HG03469 (cell line): ENCODE measurements around the gene BMP6.
A peak's percentile ranks its signal among the peaks of the same experiment; 100 is the strongest.
"Not testable (repeated sequence)": the region's sequence is repeated elsewhere in the genome, so short reads cannot be mapped to it uniquely, and the experiment has no call there.

Experiments
- ATAC-seq: cut with Tn5 transposase; IDR thresholded peaks from one replicate; pipeline ENCODE4 v1.9.1; 2021; ENCODE audit warnings: mild to moderate bottlenecking, moderate library complexity, moderate number of reproducible peaks; ENCODE audit not compliant: unreplicated experiment

BMP6 gene

DNA sequence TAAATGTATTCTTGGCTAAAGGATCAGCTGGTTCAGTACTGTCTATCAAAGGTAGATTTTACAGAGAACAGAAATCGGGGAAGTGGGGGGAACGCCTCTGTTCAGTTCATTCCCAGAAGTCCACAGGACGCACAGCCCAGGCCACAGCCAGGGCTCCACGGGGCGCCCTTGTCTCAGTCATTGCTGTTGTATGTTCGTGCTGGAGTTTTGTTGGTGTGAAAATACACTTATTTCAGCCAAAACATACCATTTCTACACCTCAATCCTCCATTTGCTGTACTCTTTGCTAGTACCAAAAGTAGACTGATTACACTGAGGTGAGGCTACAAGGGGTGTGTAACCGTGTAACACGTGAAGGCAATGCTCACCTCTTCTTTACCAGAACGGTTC, 154.8 kb downstream of the BMP6 start:
- ATAC-seq = no peak

DNA sequence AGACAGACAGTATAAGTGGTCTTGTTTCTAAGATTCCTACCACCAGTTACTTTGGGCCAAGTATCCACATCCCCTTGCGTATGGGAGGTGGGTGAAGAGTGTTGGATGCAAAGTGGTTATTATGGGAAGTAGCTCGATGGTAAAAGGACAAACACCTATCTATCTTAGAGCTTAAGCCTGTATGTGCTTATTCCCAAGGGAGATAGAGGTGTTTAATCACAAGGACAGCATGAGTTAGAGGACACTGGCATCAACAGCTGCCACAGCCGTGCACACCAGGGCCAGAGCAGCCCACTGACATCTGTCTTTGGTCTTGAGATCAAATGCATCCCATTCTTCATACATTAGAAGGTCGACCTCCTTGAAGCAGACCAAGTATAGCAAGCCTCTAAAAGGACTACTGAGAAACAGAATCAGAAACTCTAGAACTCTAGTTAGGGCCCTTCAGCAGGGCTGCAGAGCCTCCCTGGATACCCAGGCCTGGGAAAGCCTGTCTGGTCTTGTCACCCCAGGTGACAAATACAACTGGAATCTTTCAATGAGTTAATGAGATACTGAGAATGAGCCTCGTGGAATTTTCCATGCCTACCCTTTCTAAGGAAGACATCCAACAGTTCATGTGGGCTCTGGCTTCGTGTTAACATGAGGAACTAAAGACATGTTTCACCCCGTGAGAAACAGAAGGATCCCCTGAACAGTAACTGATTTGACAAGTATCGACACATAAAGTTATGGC, 156.0 kb downstream of the BMP6 start:
- no peak for ATAC-seq

DNA sequence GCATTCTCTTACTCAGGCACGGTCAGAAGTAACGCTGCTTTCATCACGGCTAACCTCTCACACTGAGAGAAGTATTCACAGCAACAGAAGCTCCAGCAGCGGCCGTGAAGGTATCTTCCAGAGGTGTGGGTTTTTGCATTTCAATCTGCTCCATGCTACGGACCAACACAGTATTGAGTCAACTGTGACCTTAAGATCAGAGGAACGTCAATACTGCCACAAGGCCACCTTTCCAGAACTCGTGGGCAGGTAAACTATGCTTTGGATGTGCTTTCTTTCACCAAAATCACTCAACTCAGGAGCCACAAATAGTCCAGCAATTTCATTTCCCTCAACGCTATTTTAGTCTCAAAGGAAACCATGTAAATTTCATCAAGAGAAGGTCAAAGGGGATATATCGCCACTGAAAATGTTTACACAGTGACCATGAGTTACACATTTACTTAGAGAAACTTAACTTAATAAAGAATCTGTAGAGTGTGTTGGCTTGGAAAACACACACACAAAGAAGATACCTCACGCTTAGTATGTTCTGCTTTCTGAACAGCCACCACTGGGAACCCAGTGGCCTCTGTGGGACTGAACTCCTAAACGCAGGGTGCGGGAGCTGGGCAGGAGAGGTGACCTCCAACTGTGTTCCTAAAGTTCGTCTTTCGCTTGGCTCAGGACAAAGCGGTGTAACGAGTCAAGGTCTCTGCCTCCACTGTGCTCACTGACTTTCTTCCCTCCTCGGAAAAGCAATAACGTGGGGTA, 156.8 kb downstream of the BMP6 start:
- no peak for ATAC-seq

DNA sequence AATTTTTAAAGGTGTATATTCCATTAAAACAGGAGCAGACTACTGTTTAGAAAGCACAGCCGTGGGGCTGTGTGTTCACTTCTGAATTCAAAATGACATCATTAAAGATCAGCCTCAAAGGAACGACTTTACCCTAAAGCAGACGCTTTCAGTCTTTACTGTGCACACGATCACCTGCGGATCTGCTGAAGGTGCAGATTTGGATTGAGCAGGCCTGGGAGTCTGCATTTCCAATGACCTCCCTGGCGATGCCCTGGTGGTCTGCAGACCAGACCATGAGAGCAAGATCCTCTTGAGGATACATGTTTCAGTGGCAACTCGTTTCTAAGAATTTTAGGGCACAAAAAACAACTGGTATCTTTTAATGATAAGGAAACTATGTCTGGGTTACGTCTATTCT, 157.5 kb downstream of the BMP6 start:
- ATAC-seq = no peak

DNA sequence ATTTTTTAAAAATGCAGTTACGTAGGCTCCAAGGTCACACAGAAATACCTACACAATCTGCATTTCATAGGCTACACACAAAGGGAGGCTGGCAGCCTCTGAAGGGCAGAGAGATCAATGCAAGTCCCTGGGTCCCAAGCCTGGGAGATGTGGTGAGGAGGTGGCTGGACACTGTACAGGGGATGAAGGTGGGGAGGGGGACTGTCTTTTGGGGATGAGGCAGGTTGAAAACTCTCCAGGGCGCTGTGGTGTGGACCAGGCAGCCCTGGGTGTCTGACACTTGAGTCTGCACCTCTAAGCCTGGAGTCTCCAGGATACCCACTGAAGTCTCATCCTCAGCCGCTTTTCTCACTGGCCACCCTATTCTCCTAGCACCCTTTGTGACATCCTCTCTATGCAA, 160.2 kb downstream of the BMP6 start:
- no peak for ATAC-seq

DNA sequence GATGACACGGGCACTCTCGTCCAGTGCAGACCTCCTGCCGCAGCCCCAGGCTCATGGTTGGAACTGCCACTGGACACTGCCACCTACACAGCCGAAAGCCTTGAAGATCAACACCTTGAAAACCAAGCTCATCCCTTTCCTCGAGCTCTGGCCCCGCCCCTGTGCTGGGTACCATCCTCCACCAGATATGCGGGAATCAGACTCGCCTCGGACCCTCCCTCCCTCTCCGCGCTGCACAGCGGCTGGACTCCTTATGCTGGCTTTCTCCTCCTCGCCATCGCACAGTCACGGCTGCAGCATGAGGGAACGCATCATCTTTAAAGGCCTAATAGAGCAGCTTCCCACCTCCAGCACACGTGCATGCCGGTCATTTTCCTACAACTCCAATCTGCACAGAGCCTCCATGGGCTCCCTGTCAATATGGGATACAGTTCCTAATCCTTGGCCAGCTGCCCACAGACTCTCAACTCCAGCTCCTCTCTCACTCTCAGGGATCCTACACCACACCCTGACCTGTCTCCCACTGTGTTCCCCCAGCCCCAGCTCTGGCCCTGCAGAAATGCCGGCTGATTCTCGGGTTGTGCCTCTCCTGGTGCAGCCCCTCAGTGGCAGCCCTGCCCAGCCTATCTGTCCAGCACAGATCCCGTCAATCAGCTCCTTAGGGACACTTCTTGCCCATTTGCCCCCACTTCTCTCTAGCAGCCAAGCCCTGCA, 161.5 kb downstream of the BMP6 start:
- no peak for ATAC-seq

DNA sequence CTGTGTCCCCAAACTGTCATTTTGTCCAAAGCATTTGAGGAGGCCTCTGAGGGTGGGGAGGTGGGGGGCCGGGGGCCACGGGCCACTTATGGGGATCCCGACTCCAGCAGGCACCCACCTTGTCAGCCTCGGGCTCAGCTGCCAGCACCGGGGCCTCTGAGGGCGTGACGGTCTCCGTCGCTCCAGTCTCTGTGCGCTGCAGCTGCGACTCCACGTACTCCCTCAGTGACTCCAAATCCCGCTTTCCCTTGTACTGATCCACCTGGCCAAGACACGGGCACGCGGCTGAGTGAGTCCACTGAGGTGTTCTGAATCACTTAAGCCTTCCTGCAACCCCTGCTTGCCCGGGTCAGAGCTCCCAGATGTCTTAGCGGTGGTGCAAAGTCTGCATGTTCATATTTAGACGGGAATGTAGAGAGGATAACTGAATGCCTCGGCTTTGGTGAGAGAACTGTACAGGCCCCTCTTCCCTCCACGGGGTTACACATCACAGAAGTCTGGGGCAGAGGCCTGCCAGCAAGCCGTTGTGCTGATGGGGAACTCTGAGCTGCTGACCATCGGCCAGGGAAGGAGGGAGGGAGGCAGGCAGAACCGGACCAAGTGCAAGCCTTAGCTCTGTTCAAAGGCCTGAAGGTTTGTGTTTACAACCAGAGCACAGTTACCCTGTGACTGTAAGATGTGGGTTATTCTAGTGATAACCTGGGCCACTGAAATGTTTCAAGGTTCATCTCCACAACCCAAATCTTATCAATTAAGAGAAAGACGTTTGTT, 162.9 kb downstream of the BMP6 start:
- ATAC-seq = no peak

DNA sequence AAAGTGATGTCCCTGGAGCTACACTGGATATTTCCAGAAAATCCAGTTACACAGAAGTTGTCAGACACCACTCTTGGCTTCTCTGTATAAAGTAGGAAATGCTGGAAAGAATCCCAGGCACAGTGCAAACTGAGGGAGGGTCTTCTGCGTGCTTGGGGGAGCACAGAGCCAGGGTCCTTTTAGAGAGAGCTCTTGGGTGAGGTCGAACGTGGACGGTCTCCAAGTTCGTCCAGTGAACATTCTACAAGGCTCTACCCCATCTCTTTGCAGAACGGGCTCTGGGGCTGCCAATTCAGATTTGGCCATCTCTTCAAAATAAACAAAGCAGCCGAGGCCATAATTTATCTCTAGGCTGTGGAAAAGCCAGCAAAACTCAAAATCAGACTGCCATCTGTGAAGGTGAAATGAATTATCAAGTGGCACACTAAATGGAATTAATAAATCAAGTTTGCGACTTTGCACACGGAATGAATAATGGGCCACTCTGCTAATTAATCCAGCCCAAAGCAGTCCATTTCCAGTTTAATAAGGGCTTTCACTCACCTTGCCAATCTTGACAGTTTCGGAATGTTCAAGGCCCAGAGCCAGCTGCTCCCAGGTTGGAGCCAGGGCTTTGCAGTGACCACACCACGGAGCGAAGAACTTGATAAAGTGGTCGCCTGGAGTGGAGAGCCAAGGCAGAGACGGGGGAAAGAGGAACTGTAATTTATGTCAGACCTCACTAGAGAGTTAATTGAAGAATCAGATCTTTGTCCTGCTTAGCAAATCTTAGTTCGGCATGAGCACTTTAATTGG, 165.4 kb downstream of the BMP6 start:
- no peak for ATAC-seq

DNA sequence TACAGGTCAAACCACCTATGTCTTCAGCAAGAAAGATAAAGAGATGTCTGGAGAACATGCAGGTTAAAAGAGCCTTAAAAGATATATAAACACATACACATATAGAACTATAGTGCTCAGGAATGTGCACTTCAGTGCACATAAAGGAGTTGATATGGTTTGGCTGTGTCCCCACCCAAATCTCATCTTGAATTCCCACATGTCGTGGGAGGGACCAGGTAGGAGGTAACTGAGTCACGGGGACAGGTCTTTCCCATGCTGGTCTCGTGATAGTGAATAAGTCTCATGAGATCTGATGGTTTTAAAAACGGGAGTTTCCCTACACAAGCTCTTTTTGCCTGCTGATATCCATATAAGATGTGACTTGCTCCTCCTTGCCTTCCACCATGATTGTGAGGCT, 166.5 kb downstream of the BMP6 start:
- not testable (repeated sequence) for ATAC-seq

DNA sequence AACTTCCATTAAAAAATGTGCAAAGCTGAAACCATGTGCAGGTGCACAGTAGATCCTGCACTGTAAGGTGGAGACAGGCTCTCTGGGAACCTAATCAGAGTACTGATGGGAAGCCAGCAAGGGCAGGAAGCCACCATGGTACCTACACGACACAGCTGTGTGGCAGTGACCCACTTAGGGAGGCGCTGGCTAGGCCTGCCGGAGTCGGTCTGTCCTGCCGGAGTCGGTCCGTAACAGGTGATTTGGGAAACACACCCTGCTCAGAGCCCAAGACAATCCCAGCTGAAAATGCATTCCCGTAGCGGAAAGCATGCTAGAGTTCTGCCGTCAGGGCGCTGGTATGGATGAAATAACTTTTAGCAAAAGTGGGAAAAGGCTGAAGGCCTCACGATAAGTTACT, 167.4 kb downstream of the BMP6 start:
- no peak for ATAC-seq

DNA sequence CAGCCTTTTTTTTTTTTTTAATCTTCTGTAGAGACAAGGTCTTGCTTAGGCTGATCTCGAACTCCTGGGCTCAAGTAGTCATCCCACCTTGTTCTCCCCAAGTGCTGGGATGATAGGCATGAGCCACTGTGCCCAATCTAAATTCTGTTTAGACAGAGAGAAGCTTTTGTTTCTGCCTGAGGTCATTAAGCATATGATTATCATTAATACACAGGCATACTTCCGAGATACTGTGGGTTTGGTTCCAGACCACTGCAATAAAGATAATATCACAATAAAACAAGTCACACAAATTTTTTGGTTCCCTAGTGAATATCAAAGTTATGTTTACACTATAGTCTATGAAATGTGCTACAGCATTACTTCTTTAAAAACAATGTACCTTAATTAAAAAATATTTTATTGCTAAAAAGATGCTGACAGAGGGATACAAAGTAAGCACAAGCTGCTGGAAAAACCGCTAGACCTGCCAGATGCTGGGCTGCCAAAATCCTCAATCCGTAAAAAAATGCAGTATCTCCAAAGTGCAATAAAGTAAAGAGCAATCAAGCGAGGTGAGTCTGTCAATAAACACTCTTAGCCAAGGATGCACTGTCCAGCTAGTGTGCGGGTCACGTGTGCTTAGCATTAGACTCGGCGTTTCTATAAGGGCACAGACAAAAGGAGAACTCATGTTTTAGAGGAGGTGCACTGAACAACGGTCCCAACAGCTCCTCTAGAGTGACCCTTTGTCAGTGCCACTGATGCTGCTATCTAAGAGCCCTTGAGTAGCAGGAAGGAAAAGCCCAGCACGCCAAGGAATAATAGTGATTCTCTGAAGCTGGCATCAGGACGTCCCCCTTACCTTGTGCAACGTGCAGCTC, 168.6 kb downstream of the BMP6 start:
- no peak for ATAC-seq

DNA sequence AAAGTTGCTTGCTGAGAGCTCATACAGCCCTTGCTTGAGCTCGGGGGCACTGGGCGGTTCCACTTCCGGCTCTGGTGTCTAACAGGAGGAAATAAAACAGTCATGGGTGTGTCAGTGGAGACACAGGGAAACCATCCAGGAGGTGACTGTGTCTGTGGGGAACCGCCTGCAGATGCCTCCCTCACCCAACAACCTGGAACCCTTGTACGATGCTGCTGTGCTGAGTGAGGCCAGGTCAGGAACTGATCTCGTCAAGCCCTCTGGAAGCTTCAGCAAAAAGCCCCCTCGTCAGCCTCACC, 169.2 kb downstream of the BMP6 start:
- ATAC-seq = no peak

DNA sequence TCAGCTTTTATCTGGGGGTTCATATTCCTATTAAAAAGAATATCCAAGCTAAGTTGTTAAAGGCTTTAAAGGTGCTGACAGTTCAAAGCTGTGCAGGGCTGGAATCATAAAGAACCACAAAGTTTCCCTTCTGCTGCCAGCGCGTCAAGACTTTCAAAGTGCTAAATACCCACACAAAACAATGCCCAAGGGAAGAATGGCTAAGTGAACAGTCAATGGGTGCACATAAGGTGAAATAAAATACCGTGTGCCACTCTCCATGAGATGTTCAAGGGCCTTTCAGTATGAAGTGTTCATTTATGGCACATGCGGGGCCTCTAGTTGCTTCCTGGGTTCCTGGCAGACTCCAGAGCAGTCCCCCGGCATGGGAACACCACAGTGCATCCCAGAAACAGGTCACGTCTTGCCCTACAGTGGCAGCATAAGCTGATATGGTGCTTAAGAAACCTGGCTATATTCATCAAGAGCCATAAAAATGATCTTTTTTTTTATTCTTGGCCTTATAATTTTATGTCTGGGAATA, 170.6 kb downstream of the BMP6 start:
- no peak for ATAC-seq

DNA sequence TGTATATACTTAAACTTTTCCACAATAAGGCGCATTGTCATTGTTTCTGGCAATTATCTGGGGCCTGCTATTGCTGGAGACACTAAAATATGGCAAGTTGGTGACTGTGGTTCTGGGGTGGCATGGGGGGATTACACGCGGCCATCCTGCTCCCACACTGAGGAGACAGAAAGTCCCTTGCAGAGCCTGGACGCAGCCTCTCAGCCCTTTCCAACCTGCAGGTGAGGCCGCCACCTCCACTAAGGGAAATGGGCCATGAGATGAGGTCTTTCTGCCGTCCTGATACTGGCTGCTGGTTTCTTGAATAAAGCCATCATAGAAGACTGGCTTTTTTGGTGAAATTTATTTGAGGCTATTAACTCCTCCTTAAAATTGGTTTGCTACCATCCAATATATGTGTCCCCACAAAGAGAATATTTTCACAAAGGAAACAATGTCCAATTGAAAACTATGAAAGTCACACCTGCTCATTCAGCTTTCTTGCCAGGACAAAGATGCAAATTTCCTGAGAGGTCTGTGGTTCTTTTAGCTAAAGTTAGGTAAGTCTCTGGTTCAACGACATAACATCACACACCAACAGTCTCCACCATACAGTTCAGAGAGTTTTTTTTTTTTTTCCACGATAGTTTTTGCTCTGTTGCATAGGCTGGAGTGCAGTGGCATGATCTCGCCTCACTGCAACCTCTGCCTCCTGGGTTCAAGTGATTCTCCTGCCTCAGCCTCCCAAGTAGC, 171.7 kb downstream of the BMP6 start:
- peak; percentile 36 for ATAC-seq

DNA sequence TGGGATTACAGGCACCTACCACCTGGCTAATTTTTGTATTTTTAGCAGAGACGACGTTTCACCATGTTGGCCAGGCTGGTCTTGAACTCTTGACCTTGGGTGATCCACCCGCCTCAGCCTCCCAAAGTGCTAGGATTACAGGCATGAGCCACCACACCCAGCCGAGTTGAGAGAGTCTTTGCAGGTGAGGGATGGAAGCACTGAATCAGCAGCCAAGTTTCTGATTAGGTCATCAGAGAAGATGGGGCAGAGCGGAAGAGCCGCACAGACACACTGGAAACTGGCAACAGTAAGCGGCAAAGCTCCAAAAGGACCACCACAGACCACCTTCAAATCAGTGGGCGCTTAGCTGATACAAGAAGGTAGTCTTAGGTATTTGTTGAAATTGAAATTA, 172.3 kb downstream of the BMP6 start:
- ATAC-seq = not testable (repeated sequence)

DNA sequence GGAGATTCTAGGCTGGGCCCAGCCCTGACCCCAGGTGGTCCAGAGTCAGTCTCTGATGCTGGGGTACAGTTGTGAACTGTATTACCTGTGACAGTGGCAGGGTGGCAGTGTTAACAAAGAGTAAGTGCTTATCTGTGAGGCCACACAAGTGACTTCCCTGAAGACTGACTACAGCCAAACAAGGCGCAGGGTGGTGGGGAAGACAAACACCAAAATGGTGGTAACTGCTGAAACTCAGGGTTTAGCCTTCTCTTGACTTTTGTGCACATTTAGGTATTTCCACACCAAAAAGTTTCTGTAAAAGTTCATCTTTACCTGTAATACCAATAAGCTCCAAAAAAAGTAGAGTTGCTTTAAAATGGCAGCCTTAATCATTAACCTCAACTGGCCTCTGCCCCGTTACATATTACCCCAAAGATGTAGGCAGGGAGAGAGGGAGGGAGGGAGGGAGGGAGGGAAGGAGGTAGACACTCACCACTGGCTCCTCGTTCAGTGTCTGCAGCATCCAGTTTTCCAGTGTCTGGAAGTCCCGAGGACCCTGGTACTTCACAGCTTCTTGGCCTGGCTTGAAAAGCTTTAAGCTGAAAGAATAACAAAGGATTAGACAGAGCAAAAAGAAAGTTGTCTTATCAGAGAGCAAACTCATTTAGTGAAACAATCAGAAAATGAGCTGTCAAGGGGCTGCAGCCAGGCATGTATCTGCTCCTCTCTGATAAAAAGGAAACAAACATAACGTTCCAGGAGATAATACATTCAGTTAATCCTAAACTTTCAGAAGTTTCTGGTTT, 173.4 kb downstream of the BMP6 start:
- ATAC-seq = no peak

DNA sequence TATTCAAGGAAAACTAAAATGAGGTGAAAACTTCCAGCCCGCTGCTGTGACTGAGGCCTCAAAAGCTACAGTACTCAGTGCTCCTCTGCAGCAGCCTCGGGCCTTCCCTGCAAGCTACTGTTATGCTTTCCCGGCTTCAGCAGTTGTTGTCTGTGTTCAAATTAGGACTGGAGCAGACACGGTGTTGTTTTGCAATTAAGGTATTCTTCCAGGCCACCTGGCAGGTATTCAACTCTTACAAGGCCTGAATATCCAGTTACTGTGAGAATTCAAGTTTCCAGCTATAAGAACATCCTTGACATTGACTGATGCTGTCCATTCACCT, 174.0 kb downstream of the BMP6 start:
- ATAC-seq = no peak

DNA sequence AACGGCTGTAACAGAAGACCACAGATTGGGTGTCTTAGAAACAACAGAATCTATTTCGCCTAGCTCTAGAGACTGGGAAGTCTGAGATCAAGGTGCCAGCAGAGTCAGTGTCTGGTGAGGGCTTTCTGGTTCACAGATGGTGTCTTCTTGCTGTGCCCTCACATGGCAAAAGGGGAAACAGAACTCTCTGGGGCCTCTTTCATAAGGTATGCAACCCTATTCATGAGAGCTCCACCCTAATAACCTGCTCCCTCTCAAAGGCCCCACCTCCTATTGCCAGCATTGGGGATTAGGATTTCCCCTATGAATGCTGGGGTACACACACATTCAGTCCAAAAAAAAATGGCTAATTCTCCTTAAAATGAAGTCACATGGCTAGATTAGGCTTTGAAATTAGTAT, 174.7 kb downstream of the BMP6 start:
- no peak for ATAC-seq
